Measurements from ENCODE around the gene TNIP2.

TNIP2 gene

DNA sequence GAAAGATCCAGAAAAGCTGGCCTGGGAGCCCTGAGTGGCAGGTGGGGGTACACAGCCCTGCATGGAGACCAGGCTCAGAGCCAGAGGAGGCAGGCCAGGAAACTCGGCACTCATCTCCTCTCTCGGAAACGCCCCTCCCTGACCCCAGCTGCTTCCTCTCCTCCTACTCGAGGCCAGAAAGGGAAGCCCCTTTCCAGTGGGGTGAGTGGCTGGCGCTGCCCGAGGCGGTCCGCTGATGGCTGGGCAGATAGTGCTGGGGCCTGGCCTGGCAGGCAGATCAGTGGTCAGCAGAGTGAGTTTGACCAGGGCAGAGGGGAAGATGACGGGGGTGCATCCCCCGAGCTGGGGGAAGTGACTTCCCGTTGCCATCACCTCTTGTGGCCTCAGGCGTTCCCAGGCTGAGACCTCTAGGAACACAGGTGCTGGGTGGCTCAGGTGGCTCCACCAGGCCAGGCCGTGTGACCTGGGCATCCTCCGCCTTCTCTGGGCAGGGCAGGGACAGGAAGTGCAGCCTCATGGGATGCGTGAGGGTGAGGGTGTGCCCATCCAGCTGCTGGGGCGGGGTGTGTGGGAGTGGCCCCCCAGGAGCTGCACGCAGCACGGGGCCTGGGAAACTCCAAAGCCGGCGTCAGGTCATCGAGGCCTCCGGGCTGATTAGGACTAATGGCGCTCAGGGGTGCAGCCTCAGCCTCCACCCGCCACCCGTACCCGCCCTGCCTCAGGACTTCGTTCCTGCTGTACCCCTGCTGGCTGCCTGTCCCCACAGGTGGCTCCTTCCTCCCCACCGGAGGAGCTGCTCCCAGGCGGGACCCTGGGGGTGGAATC is 42.5 kb upstream of the TNIP2 start:
- H3K27me3 ChIP-seq: no peaks in the 10 kb centered on the region
- no peaks in the 10 kb centered on the region for H3K9me3 ChIP-seq
- H3K27ac ChIP-seq: peak overlapping the region; percentile 19 to 26
- TF ChIP-seq, protein P1, sequence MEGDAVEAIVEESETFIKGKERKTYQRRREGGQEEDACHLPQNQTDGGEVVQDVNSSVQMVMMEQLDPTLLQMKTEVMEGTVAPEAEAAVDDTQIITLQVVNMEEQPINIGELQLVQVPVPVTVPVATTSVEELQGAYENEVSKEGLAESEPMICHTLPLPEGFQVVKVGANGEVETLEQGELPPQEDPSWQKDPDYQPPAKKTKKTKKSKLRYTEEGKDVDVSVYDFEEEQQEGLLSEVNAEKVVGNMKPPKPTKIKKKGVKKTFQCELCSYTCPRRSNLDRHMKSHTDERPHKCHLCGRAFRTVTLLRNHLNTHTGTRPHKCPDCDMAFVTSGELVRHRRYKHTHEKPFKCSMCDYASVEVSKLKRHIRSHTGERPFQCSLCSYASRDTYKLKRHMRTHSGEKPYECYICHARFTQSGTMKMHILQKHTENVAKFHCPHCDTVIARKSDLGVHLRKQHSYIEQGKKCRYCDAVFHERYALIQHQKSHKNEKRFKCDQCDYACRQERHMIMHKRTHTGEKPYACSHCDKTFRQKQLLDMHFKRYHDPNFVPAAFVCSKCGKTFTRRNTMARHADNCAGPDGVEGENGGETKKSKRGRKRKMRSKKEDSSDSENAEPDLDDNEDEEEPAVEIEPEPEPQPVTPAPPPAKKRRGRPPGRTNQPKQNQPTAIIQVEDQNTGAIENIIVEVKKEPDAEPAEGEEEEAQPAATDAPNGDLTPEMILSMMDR (IDR thresholded peaks at IDR 0.05): no peak
- DNase-seq: peak; percentile 74 to 81
- peaks cover 0 to 91% (median 56%) of the 10 kb centered on the region in 4 donors for H3K4me1 ChIP-seq
- intact Hi-C loops (cut with DNase I; ENCODE audit: low total_unique reads): no loop called here
- peak overlapping the region in 1 of 2 donors; percentile 28 for H3K4me3 ChIP-seq
- H3K36me3 ChIP-seq: no peaks in the 10 kb centered on the region

DNA sequence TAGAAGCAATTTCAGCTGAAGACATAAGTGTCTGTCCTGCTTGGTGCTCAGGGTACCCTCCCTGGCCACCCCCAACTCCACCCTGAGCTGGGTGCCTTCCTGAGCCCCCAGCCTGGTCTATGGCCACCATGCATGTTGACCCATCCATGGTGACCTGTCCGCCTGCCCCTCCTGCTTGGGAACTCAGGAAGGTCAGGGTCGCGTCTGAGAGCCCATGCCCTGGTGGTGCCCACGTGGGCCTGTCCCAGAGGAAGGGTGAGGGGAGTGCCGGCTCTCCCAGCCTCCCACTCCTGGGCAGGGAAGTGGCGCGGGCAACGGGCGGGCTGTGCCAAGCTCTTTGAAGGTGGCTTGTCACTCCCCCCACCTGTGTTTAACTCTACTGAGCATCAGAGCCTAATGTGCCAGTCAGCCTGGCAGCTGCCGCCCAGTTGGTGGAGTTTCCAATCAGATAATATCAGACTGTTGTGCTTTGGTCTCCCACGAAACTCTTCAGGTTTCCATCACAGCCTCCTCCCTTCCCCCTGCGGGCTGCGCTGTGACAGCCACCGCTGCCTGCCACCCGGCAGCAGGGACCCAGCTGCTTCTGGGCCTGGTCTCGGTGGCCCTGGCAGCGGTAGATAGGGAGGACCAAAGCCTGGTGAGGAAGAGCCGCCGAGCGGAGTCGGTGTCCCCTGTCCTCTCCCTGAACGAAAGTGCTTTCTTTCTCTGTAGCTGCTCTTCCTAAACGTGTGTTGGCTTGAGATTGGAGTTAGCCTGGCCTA is 41.6 kb upstream of the TNIP2 start:
- Histone ChIP-seq H3K27me3 (no peaks in the 10 kb centered on the region), H3K9me3 (no peaks in the 10 kb centered on the region), H3K4me3 (no peak overlapping the region), H3K4me1 (peaks cover 0 to 91% (median 62%) of the 10 kb centered on the region in 4 donors), H3K27ac (peak overlapping the region; percentile 26 to 51), H3K36me3 (no peaks in the 10 kb centered on the region)
- intact Hi-C loops (cut with DNase I; ENCODE audit: low total_unique reads): no loop called here
- TF ChIP-seq, protein P1 (IDR thresholded peaks at IDR 0.05): no peak
- DNase-seq: peak; percentile 19 to 65

DNA sequence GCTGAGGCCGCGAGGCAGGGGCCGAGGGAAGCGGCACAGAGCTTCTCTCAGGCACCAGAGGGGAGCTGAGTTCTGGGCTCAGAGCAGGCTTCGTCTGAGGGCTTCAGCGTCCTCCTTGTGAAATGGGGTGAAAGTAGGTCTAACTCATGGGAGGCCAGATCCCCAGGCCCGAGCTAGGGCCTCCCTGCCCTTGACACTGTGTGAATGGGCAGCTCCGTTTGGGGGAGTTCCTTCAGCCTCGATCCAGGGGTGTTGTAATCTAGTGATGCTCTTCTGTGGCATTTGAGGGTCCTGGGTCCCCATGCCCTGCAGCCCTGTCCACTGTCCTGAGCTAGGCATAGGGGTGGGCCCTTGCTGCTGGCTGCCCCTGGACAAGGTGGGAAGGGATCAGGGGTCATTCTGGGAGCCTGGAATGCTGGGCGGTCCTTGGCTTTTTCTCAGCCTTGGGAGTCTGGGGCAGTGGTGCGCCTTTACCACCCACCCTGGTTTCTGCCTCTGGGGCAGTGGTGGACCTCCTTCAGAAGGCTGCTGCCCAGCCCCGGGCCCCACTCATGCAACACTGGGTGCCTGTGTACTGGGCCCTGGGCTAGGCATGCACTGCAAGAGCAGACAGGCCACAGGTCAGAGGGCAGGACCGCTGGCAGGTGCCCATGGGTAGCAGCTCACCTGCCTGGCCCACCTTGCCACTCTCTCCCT is 40.9 kb upstream of the TNIP2 start:
- no peak overlapping the region for H3K4me3 ChIP-seq
- H3K4me1 ChIP-seq: peaks cover 0 to 92% (median 61%) of the 10 kb centered on the region in 4 donors
- intact Hi-C loops (cut with DNase I; ENCODE audit: low total_unique reads): no loop called here
- no peaks in the 10 kb centered on the region for H3K36me3 ChIP-seq
- peak; percentile 18 to 60 for DNase-seq
- peak overlapping the region in 1 of 2 donors; percentile 51 for H3K27ac ChIP-seq
- TF ChIP-seq, protein P1 (IDR thresholded peaks at IDR 0.05): no peak
- H3K27me3 ChIP-seq: no peaks in the 10 kb centered on the region
- H3K9me3 ChIP-seq: no peaks in the 10 kb centered on the region

DNA sequence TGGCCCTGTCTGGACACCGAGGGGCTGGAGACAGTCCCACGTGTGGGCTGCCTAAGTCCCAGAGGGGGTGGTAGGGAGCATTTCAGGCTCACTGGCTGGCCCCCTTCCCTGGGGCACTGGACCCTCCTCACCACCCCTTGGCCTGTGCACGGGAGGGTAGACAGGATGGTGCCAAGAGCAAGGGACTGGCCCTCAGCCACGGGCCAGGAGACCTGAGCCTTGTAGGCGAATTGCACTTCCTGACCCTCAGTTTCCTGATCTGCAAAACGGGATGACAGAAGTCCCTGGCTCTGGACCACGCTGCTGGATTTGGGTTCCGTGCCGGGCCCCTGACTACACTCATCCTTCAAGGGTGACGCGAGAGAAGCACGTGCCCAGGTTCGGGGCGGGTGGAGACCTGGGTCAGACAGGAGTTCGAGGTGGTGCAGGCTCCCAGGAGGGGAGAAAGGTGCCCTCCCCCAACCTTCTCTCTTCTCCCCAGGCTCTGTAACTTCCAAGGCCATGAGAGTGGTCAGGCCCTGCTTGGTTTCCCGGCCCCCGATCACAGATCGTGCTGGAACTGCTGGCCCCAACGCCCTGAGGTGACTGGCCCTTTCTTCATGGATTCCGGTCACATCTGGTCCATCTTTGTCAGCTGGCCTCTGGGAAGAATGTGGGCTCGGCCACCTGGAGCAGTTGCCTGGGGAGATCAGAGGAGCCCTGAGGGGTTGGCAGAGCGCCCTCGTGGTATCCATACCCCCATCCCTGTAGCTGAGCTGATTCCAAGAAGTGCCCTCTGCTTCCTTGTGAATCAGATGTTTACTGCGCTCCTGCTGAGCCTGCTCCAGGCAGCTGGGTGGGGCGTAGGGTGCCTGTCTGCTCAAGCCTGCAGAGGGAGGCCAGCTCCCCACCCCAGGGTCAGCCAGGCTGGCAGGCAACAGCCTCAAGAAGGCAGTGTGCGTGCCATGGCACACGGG is 40.0 kb upstream of the TNIP2 start:
- peaks cover 0 to 84% (median 57%) of the 10 kb centered on the region in 4 donors for H3K4me1 ChIP-seq
- peak; percentile 39 to 68 for DNase-seq
- H3K9me3 ChIP-seq: no peaks in the 10 kb centered on the region
- H3K36me3 ChIP-seq: no peaks in the 10 kb centered on the region
- TF ChIP-seq, protein P1 (IDR thresholded peaks at IDR 0.05): no peak
- H3K27me3 ChIP-seq: no peaks in the 10 kb centered on the region
- peak overlapping the region in 1 of 2 donors; percentile 51 for H3K27ac ChIP-seq
- intact Hi-C loops (cut with DNase I; ENCODE audit: low total_unique reads): no loop called here
- H3K4me3 ChIP-seq: no peak overlapping the region

All from tibial artery (tissue), 4 donors.